WI38 (cell line): ENCODE measurements around the gene VWA5B1.

Source experiments
- H3K4me3 ChIP-seq: 2 replicates; pipeline ENCODE4 v1.5.1; 2011; ENCODE audit warnings: low read depth, mild to moderate bottlenecking, control low read depth, low read length
- CTCF ChIP-seq: IDR thresholded peaks from 2 replicates; pipeline ENCODE4 v1.5.1; 2012; ENCODE audit warnings: low read depth, mild to moderate bottlenecking, control low read depth, low read length

Gene VWA5B1

GRCh38 chr1:20371411-20371810 is 80.7 kb downstream of the VWA5B1 start:
- no peak overlapping the region for H3K4me3 ChIP-seq
- no peak for TF ChIP-seq CTCF

DNA sequence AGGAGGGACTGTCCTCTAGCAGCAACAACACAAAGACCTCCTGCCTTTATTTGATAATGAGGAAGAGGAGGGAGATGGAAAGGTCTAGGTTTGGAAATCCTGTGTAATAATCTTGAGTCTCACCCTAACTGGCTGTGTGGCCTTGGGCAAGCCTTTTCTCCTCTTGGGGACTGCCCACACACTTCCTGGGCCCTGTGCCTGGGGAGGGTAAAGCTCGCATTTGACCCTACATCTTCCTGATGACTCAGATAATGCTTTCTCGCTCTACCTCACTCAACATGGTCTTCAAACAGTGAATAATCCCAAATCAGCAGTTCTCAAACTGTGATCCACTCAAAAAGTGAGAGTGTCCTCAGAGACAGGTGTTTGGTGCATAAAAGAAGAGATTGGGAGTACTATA is 81.2 kb downstream of the VWA5B1 start:
- H3K4me3 ChIP-seq: no peak overlapping the region
- no peak for TF ChIP-seq CTCF

DNA sequence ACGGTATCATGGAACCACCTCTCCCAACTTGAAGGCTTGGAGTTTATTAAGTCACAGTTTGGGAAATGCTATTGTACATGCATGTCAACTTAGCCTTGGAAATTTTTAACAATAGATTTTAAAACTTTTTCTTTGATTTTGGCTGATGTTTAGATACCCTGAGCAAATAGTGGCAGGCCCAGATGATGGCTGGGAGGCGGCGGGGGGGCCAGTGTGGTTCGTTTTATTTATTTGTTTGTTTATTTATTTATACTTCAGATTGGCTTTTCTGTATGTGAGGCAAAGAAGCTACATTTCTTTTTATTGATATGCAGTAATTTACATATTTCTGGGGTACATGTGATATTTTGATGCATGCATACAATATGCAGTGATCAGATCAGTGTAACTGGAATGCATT is 82.0 kb downstream of the VWA5B1 start:
- H3K4me3 ChIP-seq: no peak overlapping the region
- TF ChIP-seq CTCF: no peak

GRCh38 chr1:20373286-20373685 is 82.6 kb downstream of the VWA5B1 start:
- TF ChIP-seq CTCF: no peak
- H3K4me3 ChIP-seq: no peak overlapping the region

- H3K4me3 ChIP-seq: no peak overlapping the region
- TF ChIP-seq CTCF: no peak
Observed at GRCh38 chr1:20373764-20374163, 83.1 kb downstream of the VWA5B1 start.

DNA sequence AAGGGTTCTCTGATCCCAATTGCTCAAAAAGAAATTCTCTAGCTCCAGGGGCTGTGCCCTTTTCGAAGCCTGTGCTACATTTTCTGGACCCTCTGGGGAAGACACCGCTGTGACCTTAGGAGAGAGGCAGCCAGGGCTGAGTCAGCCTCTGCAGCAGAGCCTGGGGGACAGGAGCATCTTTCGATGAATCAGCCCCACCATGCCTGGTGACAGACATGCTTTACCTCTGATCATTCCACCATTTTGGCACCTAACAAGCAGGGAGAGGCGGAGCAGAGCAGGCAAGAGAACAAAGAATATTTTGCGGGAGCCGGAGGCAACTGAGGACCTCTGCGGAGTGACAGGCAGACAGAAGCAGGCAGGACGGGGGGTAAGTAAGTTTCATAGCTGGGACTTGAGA is 84.9 kb downstream of the VWA5B1 start:
- TF ChIP-seq CTCF: no peak
- H3K4me3 ChIP-seq: no peak overlapping the region

GRCh38 chr1:20376171-20376570 is 85.5 kb downstream of the VWA5B1 start:
- TF ChIP-seq CTCF: no peak
- no peak overlapping the region for H3K4me3 ChIP-seq
